A549 (cell line): ENCODE results near the gene MYH10.

Source experiments
- CEBPB ChIP-seq, 2 experiments: fragments of >200 bp in 1 of 2; sonication (Bioruptor Twin) in 1 of 2; formaldehyde crosslinking in 1 of 2; IDR thresholded peaks; 2 replicates each; pipeline ENCODE4 v1.6.1; 2012 to 2016
- EHMT2 ChIP-seq: fragments of 200-600 bp; sonication (generic); IDR thresholded peaks from 2 replicates; pipeline ENCODE4 v1.6.1; 2016; ENCODE audit warnings: antibody characterized with exemption, low read depth, mild to moderate bottlenecking, moderate library complexity
- EP300 ChIP-seq, 2 experiments: fragments of >200 bp; sonication (Bioruptor Twin); formaldehyde crosslinking; IDR thresholded peaks; 2 replicates in 1 of 2; 3 replicates in 1 of 2; pipeline ENCODE4 v1.6.1; 2016 to 2017
- PHF8 ChIP-seq: fragments of 200-600 bp; sonication (generic); IDR thresholded peaks from 2 replicates; pipeline ENCODE4 v1.6.1; 2016; ENCODE audit warnings: low read depth, mild to moderate bottlenecking, antibody characterized with exemption, moderate library complexity, borderline replicate concordance
- POLR2A ChIP-seq: IDR thresholded peaks from 2 replicates; pipeline ENCODE4 v1.6.1; 2012; ENCODE audit warnings: mild to moderate bottlenecking, low read length
- RAD21 ChIP-seq, 2 experiments: fragments of >200 bp in 1 of 2; sonication (Bioruptor Twin) in 1 of 2; formaldehyde crosslinking in 1 of 2; IDR thresholded peaks in 1 of 2; conservative IDR thresholded peaks in 1 of 2; 2 replicates in 1 of 2; 3 replicates in 1 of 2; pipeline ENCODE4 v1.6.1; 2012 to 2018; ENCODE audit warnings: inconsistent platforms in 1 of 2
- TF ChIP-seq, protein P1 (sequence below): fragments of >200 bp; sonication (Bioruptor Twin); formaldehyde crosslinking; IDR thresholded peaks from 3 replicates; pipeline ENCODE4 v1.5.1; 2016
- TF ChIP-seq, protein P2 (sequence below): IDR thresholded peaks from 2 replicates; pipeline ENCODE4 v1.6.1; 2012

DNA sequence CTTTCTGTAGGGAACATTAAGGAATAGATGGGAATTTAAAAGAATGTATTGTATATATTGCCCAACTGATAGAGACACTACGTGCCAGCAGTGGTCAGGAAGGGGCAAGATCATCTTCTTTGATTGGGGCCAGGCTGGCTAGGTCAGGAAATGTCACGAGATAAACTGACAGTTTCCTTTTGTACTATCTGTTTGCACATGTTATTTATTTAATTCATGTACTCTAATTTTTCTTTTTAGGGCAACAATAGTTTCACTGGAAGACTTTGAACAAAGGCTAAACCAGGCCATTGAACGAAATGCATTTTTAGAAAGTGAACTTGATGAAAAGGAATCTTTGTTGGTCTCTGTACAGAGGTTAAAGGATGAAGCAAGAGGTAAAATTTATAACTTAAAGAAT lies 182.2 kb downstream of the MYH10 start:
- TF ChIP-seq, protein P1, sequence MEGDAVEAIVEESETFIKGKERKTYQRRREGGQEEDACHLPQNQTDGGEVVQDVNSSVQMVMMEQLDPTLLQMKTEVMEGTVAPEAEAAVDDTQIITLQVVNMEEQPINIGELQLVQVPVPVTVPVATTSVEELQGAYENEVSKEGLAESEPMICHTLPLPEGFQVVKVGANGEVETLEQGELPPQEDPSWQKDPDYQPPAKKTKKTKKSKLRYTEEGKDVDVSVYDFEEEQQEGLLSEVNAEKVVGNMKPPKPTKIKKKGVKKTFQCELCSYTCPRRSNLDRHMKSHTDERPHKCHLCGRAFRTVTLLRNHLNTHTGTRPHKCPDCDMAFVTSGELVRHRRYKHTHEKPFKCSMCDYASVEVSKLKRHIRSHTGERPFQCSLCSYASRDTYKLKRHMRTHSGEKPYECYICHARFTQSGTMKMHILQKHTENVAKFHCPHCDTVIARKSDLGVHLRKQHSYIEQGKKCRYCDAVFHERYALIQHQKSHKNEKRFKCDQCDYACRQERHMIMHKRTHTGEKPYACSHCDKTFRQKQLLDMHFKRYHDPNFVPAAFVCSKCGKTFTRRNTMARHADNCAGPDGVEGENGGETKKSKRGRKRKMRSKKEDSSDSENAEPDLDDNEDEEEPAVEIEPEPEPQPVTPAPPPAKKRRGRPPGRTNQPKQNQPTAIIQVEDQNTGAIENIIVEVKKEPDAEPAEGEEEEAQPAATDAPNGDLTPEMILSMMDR: no peak
- TF ChIP-seq POLR2A: no peak
- no peak for TF ChIP-seq EP300 (IDR thresholded peaks at IDR 0.05)
- TF ChIP-seq RAD21 (conservative IDR thresholded peaks at IDR 0.05 in 1 of 2, IDR thresholded peaks at IDR 0.05 in 1 of 2): no peak
- no peak for TF ChIP-seq CEBPB (IDR thresholded peaks at IDR 0.05)
- TF ChIP-seq PHF8: no peak
- TF ChIP-seq, protein P2, sequence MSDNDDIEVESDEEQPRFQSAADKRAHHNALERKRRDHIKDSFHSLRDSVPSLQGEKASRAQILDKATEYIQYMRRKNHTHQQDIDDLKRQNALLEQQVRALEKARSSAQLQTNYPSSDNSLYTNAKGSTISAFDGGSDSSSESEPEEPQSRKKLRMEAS: no peak
- no peak for TF ChIP-seq EHMT2
